Measurements from ENCODE around the gene AP2A2.

Gene AP2A2

DNA sequence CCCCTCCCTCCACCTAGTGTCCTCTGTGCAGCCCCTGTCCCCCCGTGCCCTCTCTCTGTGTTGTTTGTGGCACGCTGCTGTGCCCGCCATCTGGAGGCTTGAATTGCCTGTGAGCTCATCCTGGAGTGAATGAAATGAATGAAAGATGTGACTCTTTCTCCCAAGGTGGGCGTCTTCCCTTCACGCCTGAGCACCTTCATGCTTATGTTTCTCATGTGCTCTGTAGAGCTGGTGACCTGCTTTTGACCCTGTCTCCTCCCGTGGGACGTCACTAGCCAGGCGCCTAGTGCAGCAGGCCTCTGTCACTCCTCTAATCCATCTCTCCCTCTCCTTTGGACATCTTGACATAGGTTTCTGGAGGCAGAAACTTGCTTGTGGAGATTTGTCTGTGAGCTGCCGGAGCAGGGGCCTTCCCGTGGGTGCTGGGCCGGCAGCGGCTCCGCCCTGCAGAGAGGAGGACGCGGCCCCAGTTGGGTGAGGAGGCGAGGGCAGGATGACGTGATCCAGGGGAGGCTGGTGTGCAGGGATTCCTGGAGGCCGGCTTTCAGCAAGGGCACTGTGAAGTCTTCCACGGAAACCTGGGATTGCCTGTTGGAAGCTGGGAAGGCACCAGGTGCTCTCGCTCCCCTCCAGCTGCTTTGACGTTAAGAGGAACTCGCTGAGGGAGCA is 70.2 kb downstream of the AP2A2 start:
- DNase-seq (ENCODE audit: low read depth): no peak
- in situ Hi-C loops (cut with HindIII; ENCODE audit: low sequenced_read_pairs): loop anchor here (5.0 to 10.0 kb wide), 2 partner anchors 84 to 539 kb away; partner anchors contain the start of gene CHID1
- TF ChIP-seq, protein P1, sequence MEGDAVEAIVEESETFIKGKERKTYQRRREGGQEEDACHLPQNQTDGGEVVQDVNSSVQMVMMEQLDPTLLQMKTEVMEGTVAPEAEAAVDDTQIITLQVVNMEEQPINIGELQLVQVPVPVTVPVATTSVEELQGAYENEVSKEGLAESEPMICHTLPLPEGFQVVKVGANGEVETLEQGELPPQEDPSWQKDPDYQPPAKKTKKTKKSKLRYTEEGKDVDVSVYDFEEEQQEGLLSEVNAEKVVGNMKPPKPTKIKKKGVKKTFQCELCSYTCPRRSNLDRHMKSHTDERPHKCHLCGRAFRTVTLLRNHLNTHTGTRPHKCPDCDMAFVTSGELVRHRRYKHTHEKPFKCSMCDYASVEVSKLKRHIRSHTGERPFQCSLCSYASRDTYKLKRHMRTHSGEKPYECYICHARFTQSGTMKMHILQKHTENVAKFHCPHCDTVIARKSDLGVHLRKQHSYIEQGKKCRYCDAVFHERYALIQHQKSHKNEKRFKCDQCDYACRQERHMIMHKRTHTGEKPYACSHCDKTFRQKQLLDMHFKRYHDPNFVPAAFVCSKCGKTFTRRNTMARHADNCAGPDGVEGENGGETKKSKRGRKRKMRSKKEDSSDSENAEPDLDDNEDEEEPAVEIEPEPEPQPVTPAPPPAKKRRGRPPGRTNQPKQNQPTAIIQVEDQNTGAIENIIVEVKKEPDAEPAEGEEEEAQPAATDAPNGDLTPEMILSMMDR (IDR thresholded peaks at IDR 0.05; ENCODE audit: low read depth, low read length, missing control alignments): no peak
- H3K4me3 ChIP-seq (ENCODE audit: low read depth, low read length): no peak overlapping the region

DNA sequence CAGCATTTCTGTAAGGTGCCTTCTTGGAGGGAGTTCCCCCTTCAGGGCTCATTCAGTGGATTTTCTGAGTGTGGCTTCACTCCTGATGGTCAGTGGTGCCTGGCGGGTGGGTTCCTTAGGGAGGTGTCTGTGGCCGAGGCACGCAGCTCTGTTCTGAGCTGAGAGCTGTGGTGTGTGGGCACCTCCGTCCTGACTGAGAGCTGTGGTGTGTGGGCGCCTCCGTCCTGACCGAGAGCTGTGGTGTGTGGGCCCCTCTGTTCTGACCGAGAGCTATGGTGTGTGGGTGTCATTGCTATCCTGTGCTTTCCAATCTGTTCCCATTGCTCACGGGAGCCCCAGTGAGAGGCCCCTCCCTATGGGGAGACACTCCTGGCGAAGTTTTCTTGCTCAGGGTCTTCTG is 71.0 kb downstream of the AP2A2 start:
- H3K4me3 ChIP-seq (ENCODE audit: low read depth, low read length): no peak overlapping the region
- TF ChIP-seq, protein P1 (IDR thresholded peaks at IDR 0.05; ENCODE audit: low read depth, low read length, missing control alignments): no peak
- no peak for DNase-seq (ENCODE audit: low read depth)
- in situ Hi-C loops (cut with HindIII; ENCODE audit: low sequenced_read_pairs): loop anchor here (5.0 to 10.0 kb wide), 2 partner anchors 84 to 538 kb away; partner anchors contain the start of gene CHID1

DNA sequence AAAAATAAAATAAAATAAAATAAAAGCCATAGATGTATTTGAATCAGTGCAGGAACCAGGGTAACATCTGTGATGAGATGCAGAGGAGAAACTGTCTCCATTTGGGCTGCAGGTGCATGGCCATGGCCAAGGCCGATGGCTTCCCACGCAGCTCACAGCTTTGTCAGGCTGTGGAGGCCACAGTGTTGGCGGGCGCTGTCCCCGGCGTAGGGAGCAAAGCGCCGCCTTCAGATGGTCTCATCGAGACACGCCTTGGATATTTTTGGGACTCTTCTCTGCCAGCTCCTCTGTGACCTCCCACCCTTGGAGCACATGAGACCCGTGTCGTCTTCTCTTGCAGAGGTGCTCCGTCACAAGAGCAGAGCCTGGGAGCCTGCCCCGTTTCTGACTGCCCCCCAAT is 72.2 kb downstream of the AP2A2 start:
- TF ChIP-seq, protein P1 (IDR thresholded peaks at IDR 0.05; ENCODE audit: low read depth, low read length, missing control alignments): no peak
- H3K4me3 ChIP-seq (ENCODE audit: low read depth, low read length): no peak overlapping the region
- in situ Hi-C loops (cut with HindIII; ENCODE audit: low sequenced_read_pairs): loop anchor here (5.0 to 10.0 kb wide), 2 partner anchors 86 to 537 kb away; partner anchors contain the start of gene CHID1
- DNase-seq (ENCODE audit: low read depth): no peak

DNA sequence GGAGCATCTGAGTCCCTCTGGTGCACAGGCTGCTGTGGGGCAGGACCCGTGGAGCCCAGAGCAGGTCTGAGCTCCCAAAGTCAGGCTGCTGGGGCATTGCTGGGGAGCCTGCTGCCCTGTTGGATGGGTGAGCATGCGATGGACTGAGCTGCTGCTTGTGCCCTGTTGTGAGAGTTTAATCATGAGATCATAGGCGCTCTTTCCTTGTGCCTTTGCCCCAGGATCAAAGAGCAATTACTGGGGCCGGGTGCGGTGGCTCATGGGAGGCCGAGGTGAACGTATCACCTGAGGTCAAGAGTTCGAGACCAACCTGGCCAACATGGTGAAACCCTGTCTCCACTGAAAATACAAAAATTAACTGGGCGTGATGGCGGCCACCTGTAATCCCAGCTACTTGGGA is 73.3 kb downstream of the AP2A2 start:
- H3K4me3 ChIP-seq (ENCODE audit: low read depth, low read length): no peak overlapping the region
- DNase-seq (ENCODE audit: low read depth): no peak
- in situ Hi-C loops (cut with HindIII; ENCODE audit: low sequenced_read_pairs): loop anchor here (5.0 to 10.0 kb wide), 2 partner anchors 87 to 536 kb away; partner anchors contain the start of gene CHID1
- TF ChIP-seq, protein P1 (IDR thresholded peaks at IDR 0.05; ENCODE audit: low read depth, low read length, missing control alignments): no peak

DNA sequence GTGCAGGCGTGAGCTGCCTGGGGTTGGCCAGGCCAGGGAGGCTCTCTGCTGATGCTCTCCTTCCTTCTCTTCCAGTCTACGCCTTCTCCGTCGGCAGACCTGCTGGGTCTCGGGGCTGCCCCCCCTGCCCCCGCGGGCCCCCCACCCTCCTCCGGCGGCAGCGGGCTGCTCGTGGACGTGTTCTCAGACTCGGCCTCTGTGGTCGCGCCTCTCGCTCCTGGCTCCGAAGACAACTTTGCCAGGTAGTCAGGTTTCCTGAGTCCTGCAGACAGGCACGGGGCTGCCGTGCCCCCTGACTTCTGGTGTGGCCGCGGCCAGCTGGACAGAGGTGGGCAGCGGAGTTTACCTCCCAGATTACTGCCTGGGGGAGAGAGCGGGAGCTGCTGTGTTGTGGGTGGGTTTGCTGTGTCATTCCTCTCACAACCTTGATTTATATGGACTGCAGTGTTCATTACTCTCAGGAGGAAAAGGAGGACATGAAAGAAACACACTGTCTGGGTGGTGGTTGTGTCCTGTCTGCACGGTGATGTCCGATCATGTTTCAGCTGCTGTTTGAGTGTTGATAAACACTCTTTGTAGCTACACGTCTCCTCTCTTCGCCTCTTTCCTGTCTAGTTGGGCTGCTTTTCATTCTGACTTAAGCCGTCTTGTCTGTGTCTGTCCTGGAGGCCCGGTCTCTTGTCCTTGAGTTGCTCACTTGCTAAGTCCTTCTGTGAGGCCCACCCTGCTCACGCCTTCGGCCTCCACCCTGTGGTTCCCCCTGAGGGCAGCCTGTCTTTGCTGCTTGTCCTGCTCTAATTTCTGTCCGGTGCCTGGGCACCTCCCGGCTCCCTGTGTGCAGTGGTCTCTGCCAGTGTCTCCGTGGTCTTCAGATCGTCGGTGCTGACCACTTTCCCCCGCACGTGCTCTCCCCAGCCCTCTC is 74.9 kb downstream of the AP2A2 start:
- DNase-seq (ENCODE audit: low read depth): no peak
- TF ChIP-seq, protein P1 (IDR thresholded peaks at IDR 0.05; ENCODE audit: low read depth, low read length, missing control alignments): no peak
- H3K4me3 ChIP-seq (ENCODE audit: low read depth, low read length): no peak overlapping the region
- in situ Hi-C loops (cut with HindIII; ENCODE audit: low sequenced_read_pairs): no loop called here

DNA sequence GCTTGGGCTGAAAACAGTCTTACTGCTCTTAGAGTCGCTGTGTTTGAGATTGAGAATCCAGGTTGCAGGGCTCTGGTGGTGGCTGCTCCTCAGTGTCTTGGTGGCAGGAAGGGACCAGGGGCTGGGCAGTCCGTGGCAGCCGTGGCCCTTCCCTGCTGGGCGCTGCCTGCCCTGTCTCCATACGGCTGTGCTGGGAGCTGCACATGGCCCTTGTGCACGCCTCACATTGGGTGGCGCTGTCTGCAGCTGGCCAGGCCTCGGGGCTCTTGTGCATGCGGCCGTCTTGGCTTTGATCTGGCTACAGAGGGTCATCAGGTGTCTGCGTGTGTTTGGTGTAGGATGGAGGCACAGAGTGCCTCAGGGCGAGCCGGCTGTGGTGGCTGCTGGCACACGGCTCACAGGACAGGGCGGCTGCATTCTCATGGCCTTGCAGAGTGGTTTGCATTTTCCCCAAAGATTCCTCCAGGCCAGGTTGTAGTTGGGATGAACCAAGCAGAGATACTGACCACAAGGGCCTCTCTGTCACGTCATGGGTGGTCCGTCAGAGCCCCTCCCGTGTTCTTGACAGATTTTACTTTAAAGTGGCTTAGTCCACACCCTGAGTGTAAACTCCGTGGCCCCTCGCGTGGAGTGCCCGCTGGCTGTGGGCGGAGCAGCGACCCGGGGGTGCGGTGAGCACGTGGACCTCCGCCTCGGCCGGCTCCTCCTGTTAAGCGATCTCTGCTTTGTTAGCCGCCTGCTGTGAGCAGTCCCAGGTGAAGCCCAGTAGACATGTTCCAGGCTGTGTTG is 76.1 kb downstream of the AP2A2 start:
- in situ Hi-C loops (cut with HindIII; ENCODE audit: low sequenced_read_pairs): no loop called here
- no peak for DNase-seq (ENCODE audit: low read depth)

More for the DNA sequence above, 76.1 kb downstream of the AP2A2 start:
- no peak overlapping the region for H3K4me3 ChIP-seq (ENCODE audit: low read depth, low read length)
- TF ChIP-seq, protein P1 (IDR thresholded peaks at IDR 0.05; ENCODE audit: low read depth, low read length, missing control alignments): no peak

Data from astrocyte of the cerebellum (primary cell).